ENCODE measurements around the gene KYAT1.

- TF ChIP-seq CTCF (IDR thresholded peaks at IDR 0.05) (no peak), EZH2 (IDR thresholded peaks at IDR 0.05) (no peak)
These were observed 11.6 kb upstream of the KYAT1 start for GRCh38 chr9:128893354-128893753.
